Activated CD8-positive, alpha-beta memory T cell treated with anti-CD3 and anti-CD28 coated beads for 36 hours (primary cell): ENCODE data around the gene TOR4A. TPM values are rescaled to one million over a fixed set of nuclear protein-coding genes. Genes with fewer than 3 reads are reported as not detected.

Source experiments
- total RNA-seq, 2 experiments: library from RNA; stranded (reverse); gene quantifications; one replicate each; pipeline ENCODE4 v1.2.3, GENCODE V29; 2021

TOR4A gene
- total RNA-seq, 2 experiments from 2014 or later: 4.8 TPM

Other genes starting within 250 kb of the TOR4A start
- gene ABCA2, start 249.5 kb upstream of the TOR4A start, total RNA-seq: 10 to 100 TPM in 1 of 2 experiments, 1 to 10 TPM in 1; 9.8 to 10.3 TPM
- under 1 TPM in 1 of 2 experiments, not detected in 1; 0.06 TPM for gene FUT7, start 245.6 kb upstream of the TOR4A start, total RNA-seq
- 10 to 100 TPM; 28.2 to 31.4 TPM for gene NPDC1, start 231.5 kb upstream of the TOR4A start, total RNA-seq
- gene ENTPD2, start 223.7 kb upstream of the TOR4A start, total RNA-seq: not detected
- 10 to 100 TPM; 16.4 to 16.5 TPM for gene SAPCD2, start 207.2 kb upstream of the TOR4A start, total RNA-seq
- gene UAP1L1, start 200.2 kb upstream of the TOR4A start, total RNA-seq: 10 to 100 TPM; 27.2 to 29.6 TPM
- 10 to 100 TPM; 30.0 to 34.1 TPM for gene MAN1B1, start 190.7 kb upstream of the TOR4A start, total RNA-seq
- 100 to 1,000 TPM; 323 to 333 TPM for gene DPP7, start 163.0 kb upstream of the TOR4A start, total RNA-seq
- under 1 TPM in 1 of 2 experiments, not detected in 1; 0.06 TPM for gene GRIN1, start 138.6 kb upstream of the TOR4A start, total RNA-seq
- not detected for gene LRRC26, start 107.7 kb upstream of the TOR4A start, total RNA-seq
- gene TMEM210, start 105.7 kb upstream of the TOR4A start, total RNA-seq: not detected
- gene ANAPC2, start 89.2 kb upstream of the TOR4A start, total RNA-seq: 10 to 100 TPM; 49.1 to 51.8 TPM
- 100 to 1,000 TPM; 103 TPM for gene SSNA1, start 89.0 kb upstream of the TOR4A start, total RNA-seq
- 10 to 100 TPM; 11.1 to 11.9 TPM for gene TPRN, start 77.0 kb upstream of the TOR4A start, total RNA-seq
- gene TMEM203, start 72.1 kb upstream of the TOR4A start, total RNA-seq: 10 to 100 TPM; 47.0 to 47.1 TPM
- 10 to 100 TPM; 43.7 to 44.6 TPM for gene NDOR1, start 72.0 kb upstream of the TOR4A start, total RNA-seq
- gene RNF208, start 55.5 kb upstream of the TOR4A start, total RNA-seq: 1 to 10 TPM; 3.0 to 4.1 TPM
- under 1 TPM in 1 of 2 experiments, not detected in 1; 0.23 TPM for gene CYSRT1, start 52.6 kb upstream of the TOR4A start, total RNA-seq
- not detected for gene RNF224, start 50.2 kb upstream of the TOR4A start, total RNA-seq
- gene SLC34A3, start 46.8 kb upstream of the TOR4A start, total RNA-seq: not detected
- gene TUBB4B, start 36.4 kb upstream of the TOR4A start, total RNA-seq: 100 to 1,000 TPM; 315 to 323 TPM
- not detected for gene STPG3, start 26.4 kb upstream of the TOR4A start, total RNA-seq
- gene NELFB, start 22.4 kb upstream of the TOR4A start, total RNA-seq: 10 to 100 TPM; 67.0 to 70.9 TPM
- 1 to 10 TPM; 3.0 to 3.4 TPM for gene NRARP, start 24.5 kb downstream of the TOR4A start, total RNA-seq
- gene EXD3, start 145.4 kb downstream of the TOR4A start, total RNA-seq: 1 to 10 TPM; 3.4 to 3.7 TPM
- gene NOXA1, start 145.7 kb downstream of the TOR4A start, total RNA-seq: under 1 TPM; 0.40 to 0.67 TPM
- gene ENTPD8, start 163.6 kb downstream of the TOR4A start, total RNA-seq: not detected
- 10 to 100 TPM; 62.9 to 63.3 TPM for gene NSMF, start 181.6 kb downstream of the TOR4A start, total RNA-seq